IMR-90 (cell line): ENCODE results near the gene GIT1. TPM values are rescaled to one million over a fixed set of nuclear protein-coding genes. Genes with fewer than 3 reads are reported as not detected.

Experiments used
- ATAC-seq: fragments of 200-7000 bp; cut with Tn5 transposase; 2 replicates; pipeline ENCODE4 v1.9.1; 2020; ENCODE audit warnings: low read depth, mild to moderate bottlenecking, moderate library complexity
- BruUV-seq: library from RNA; stranded (reverse); fragments of 400-500 nt; replicated peaks from 2 replicates; lab custom pipeline; 2021; lab: Mats Ljungman, UMichigan
- CTCF ChIA-PET: fragments of 300-600 bp; formaldehyde crosslinking; extraction: SDS; loops from one replicate; lab custom pipeline; 2021; ENCODE audit warnings: antibody characterized with exemption; lab: Yijun Ruan, JAX
- POLR2A ChIA-PET: fragments of 300-600 bp; sonication (Branson Sonifier 250); formaldehyde crosslinking; loops from one replicate; lab custom pipeline; 2022; ENCODE audit warnings: antibody characterized with exemption; ENCODE audit not compliant: unreplicated experiment; lab: Charles Lee
- DNase-seq: peaks from one replicate; pipeline ENCODE4 v3.0.0; 2013
- H2AFZ ChIP-seq: replicated peaks from 2 replicates; pipeline ENCODE3; 2013; ENCODE audit warnings: low read length, mild to moderate bottlenecking; ENCODE audit not compliant: poor library complexity
- H2AK5ac ChIP-seq: 2 replicates; pipeline ENCODE4 v1.6.1; 2013; ENCODE audit warnings: low read depth, low read length, inconsistent platforms
- H2AK9ac ChIP-seq: replicated peaks from 2 replicates; pipeline ENCODE3; 2013; ENCODE audit warnings: mild to moderate bottlenecking, low read depth, low read length, moderate library complexity; ENCODE audit not compliant: poor library complexity
- H2BK120ac ChIP-seq: 2 replicates; pipeline ENCODE4 v1.6.1; 2013; ENCODE audit warnings: low read depth, low read length, inconsistent platforms
- H2BK15ac ChIP-seq: 3 replicates; pipeline ENCODE4 v1.6.1; 2013; ENCODE audit warnings: low read depth, low read length, inconsistent platforms
- H2BK20ac ChIP-seq: 2 replicates; pipeline ENCODE4 v1.6.1; 2013; ENCODE audit warnings: low read depth, mild to moderate bottlenecking, inconsistent platforms, low read length, moderate library complexity
- H2BK5ac ChIP-seq: 2 replicates; pipeline ENCODE4 v1.6.1; 2013; ENCODE audit warnings: mild to moderate bottlenecking, low read depth, low read length, inconsistent platforms; ENCODE audit not compliant: poor library complexity, severe bottlenecking
- H3K14ac ChIP-seq: replicated peaks from 2 replicates; pipeline ENCODE4 v1.6.1; 2013; ENCODE audit warnings: low read depth, low read length, inconsistent platforms
- H3K18ac ChIP-seq: 2 replicates; pipeline ENCODE4 v1.6.1; 2013; ENCODE audit warnings: low read depth, low read length, control low read depth
- H3K23ac ChIP-seq: 2 replicates; pipeline ENCODE4 v1.6.1; 2013; ENCODE audit warnings: low read depth, low read length, inconsistent platforms
- H3K27ac ChIP-seq: 2 replicates; pipeline ENCODE4 v1.5.1; 2013; ENCODE audit warnings: mild to moderate bottlenecking, control low read depth, low read length; ENCODE audit not compliant: insufficient read depth
- H3K27me3 ChIP-seq: 2 replicates; pipeline ENCODE4 v1.6.1; 2013; ENCODE audit warnings: low read length; ENCODE audit not compliant: control insufficient read depth, insufficient read depth
- H3K36me3 ChIP-seq: 2 replicates; pipeline ENCODE4 v1.6.1; 2013; ENCODE audit warnings: low read length, mixed read lengths; ENCODE audit not compliant: control insufficient read depth, insufficient read depth
- H3K4ac ChIP-seq: 2 replicates; pipeline ENCODE4 v1.6.1; 2013; ENCODE audit warnings: low read depth, low read length, inconsistent platforms
- H3K4me1 ChIP-seq: 2 replicates; pipeline ENCODE4 v1.6.1; 2013; ENCODE audit warnings: low read length, mixed read lengths; ENCODE audit not compliant: control insufficient read depth, insufficient read depth
- H3K4me2 ChIP-seq: 2 replicates; pipeline ENCODE4 v1.6.1; 2013; ENCODE audit warnings: low read depth, mild to moderate bottlenecking, control low read depth, low read length, moderate library complexity
- H3K4me3 ChIP-seq: 2 replicates; pipeline ENCODE4 v1.5.1; 2013; ENCODE audit warnings: low read depth, mild to moderate bottlenecking, control low read depth, low read length, moderate library complexity; ENCODE audit not compliant: insufficient read depth
- H3K56ac ChIP-seq: 2 replicates; pipeline ENCODE4 v1.6.1; 2013; ENCODE audit warnings: low read length, inconsistent platforms; ENCODE audit not compliant: insufficient read depth; ENCODE audit errors: extremely low read depth
- H3K79me1 ChIP-seq, 2 experiments: 2 replicates each; pipeline ENCODE4 v1.6.1; 2013; ENCODE audit warnings: low read length in 2 of 2, inconsistent platforms in 1 of 2, low read depth in 1 of 2
- H3K9ac ChIP-seq: 2 replicates; pipeline ENCODE4 v1.6.1; 2013; ENCODE audit warnings: low read depth, low read length, control low read depth
- H3K9me1 ChIP-seq: 2 replicates; pipeline ENCODE4 v1.6.1; 2013; ENCODE audit warnings: low read length, inconsistent platforms; ENCODE audit not compliant: insufficient read depth
- H3K9me3 ChIP-seq: 2 replicates; pipeline ENCODE4 v1.6.1; 2013; ENCODE audit warnings: low read length; ENCODE audit not compliant: control insufficient read depth, insufficient read depth
- H4K20me1 ChIP-seq: 2 replicates; pipeline ENCODE4 v1.6.1; 2013; ENCODE audit warnings: low read length, inconsistent platforms; ENCODE audit not compliant: insufficient read depth
- H4K5ac ChIP-seq: 2 replicates; pipeline ENCODE4 v1.6.1; 2013; ENCODE audit warnings: mild to moderate bottlenecking, low read depth, low read length, control low read depth
- H4K8ac ChIP-seq, 2 experiments: 2 replicates each; pipeline ENCODE4 v1.6.1; 2013; ENCODE audit warnings: low read depth in 2 of 2, low read length in 2 of 2, control low read depth in 1 of 2, inconsistent platforms in 1 of 2
- H4K91ac ChIP-seq: 2 replicates; pipeline ENCODE4 v1.6.1; 2013; ENCODE audit warnings: low read depth, low read length, inconsistent platforms; ENCODE audit not compliant: insufficient read depth
- BHLHE40 ChIP-seq: fragments of 150-350 bp; IDR thresholded peaks from 2 replicates; pipeline ENCODE4 v1.6.1; 2016; ENCODE audit warnings: mild to moderate bottlenecking, low read depth, low read length
- FOS ChIP-seq: fragments of 150-350 bp; IDR thresholded peaks from 2 replicates; pipeline ENCODE4 v1.6.1; 2016; ENCODE audit warnings: low read depth, low read length
- MAFK ChIP-seq: IDR thresholded peaks from 2 replicates; pipeline ENCODE4 v1.6.1; 2012; ENCODE audit warnings: low read depth, low read length, improper control_type of control experiment
- MAZ ChIP-seq: IDR thresholded peaks from 2 replicates; pipeline ENCODE4 v1.6.1; 2012; ENCODE audit warnings: low read depth, mild to moderate bottlenecking, low read length, improper control_type of control experiment, moderate library complexity, borderline replicate concordance
- MXI1 ChIP-seq: IDR thresholded peaks from 2 replicates; pipeline ENCODE4 v1.6.1; 2012; ENCODE audit warnings: low read depth, mild to moderate bottlenecking, low read length, moderate library complexity, borderline replicate concordance
- NFE2L2 ChIP-seq: fragments of 150-350 bp; IDR thresholded peaks from 2 replicates; pipeline ENCODE4 v1.6.1; 2016; ENCODE audit warnings: low read depth, mild to moderate bottlenecking, low read length
- POLR2A ChIP-seq: IDR thresholded peaks from 2 replicates; pipeline ENCODE4 v1.6.1; 2012; ENCODE audit warnings: mild to moderate bottlenecking, low read depth, low read length
- WGBS, 2 experiments: methylation state at CpG; one replicate each; pipeline versions ENCODE4 v1.1.5 to v1.1.7; 2013; ENCODE audit warnings: missing lambda C conversion rate in 2 of 2; ENCODE audit not compliant: insufficient read length in 1 of 2; ENCODE audit errors: extremely low coverage in 2 of 2; 5-methylcytosine and 5-hydroxymethylcytosine counted together
- dilution Hi-C: fragments of 300-500 bp; cut with HindIII; formaldehyde crosslinking; loops from one replicate; pipeline ENCODE4 v1.14.3; 2018; ENCODE audit warnings: low sequenced_read_pairs; ENCODE audit not compliant: unreplicated experiment
- in situ Hi-C: fragments of 300-500 bp; cut with MboI; formaldehyde crosslinking; loops from 3 replicates; pipeline ENCODE4 v1.14.3; 2019; ENCODE audit warnings: low sequenced_read_pairs, inconsistent platforms, mixed read lengths
- intact Hi-C: fragments of 100-400 bp; cut with micrococcal nuclease; formaldehyde crosslinking; loops from 2 replicates; pipeline ENCODE4 v1.10.0; 2022
- polyA plus RNA-seq, 3 experiments: library from polyadenylated mRNA; depleted of rRNA; stranded (reverse); fragments of >200 nt; gene quantifications; 2 replicates each; pipeline ENCODE4 v1.2.3, GENCODE V29; 2012; ENCODE audit warnings: low replicate concordance in 1 of 3
- total RNA-seq: library from RNA; depleted of rRNA; stranded (reverse); fragments of >200 nt; gene quantifications from 2 replicates; pipeline ENCODE4 v1.2.3, GENCODE V29; 2012
- TF ChIP-seq, protein P1 (sequence below): fragments of 150-350 bp; IDR thresholded peaks from 2 replicates; pipeline ENCODE4 v1.6.1; 2017; ENCODE audit warnings: mild to moderate bottlenecking, antibody characterized with exemption, low read length, low read depth
- TF ChIP-seq, protein P2 (sequence below): conservative IDR thresholded peaks from 2 replicates; pipeline ENCODE4 v1.5.1; 2012; ENCODE audit warnings: mild to moderate bottlenecking, low read depth, low read length, improper control_type of control experiment

GIT1 gene
- total and polyA plus RNA-seq, 2 of the 4 experiments (the other 2 are of a cell fraction): 14.2 to 34.2 TPM

DNA sequence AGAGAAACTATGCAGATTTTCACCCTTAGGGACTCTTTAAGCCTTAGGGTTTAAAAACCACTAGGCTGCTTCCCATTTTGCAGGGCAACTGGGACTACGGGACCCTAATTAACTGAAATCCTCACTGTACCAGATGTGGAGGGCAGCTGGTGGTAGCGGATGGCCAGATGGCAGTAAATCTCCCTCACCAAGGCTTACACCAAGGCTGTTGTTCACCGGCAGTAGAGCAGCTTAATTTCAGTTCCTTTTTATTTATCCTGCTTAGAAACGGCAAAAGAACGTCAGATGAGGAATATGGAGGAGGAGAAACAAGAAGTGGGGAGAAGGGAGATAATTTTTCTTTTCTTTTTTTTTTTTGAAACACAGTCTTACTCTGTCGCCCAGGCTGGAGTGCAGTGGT, 29.1 kb downstream of the GIT1 start (continued):
- TF ChIP-seq, protein P1, sequence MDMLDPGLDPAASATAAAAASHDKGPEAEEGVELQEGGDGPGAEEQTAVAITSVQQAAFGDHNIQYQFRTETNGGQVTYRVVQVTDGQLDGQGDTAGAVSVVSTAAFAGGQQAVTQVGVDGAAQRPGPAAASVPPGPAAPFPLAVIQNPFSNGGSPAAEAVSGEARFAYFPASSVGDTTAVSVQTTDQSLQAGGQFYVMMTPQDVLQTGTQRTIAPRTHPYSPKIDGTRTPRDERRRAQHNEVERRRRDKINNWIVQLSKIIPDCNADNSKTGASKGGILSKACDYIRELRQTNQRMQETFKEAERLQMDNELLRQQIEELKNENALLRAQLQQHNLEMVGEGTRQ: no peak
- TF ChIP-seq MAFK (no peak), POLR2A (no peak), FOS (no peak), MXI1 (no peak), BHLHE40 (no peak)

- ChIA-PET POLR2A (no interaction called here), CTCF (no interaction called here)
- whole genome bisulfite sequencing, 2 experiments: no CpG with 5 or more reads among the region's 2 CpGs
- Histone ChIP-seq H2BK20ac (no peak overlapping the region), H3K9me3 (no peaks in the 10 kb centered on the region), H3K36me3 (peaks cover 7% of the 10 kb centered on the region; the same call in 1 of the 2 replicates), H3K4me3 (no peak overlapping the region), H2BK15ac (no peak overlapping the region), H3K4ac (no peak overlapping the region), H2AFZ (no peak overlapping the region), H3K79me1 (no peaks in the 10 kb centered on the region), H4K91ac (no peak overlapping the region), H4K8ac (no peak overlapping the region), H4K20me1 (no peaks in the 10 kb centered on the region), H3K4me2 (no peak overlapping the region), H3K9ac (no peak overlapping the region), H2BK5ac (no peak overlapping the region), H3K27me3 (no peaks in the 10 kb centered on the region), H2AK9ac (no peak overlapping the region), H3K23ac (no peak overlapping the region), H3K56ac (no peak overlapping the region), H2BK120ac (no peak overlapping the region), H3K14ac (no peak overlapping the region), H3K4me1 (peaks cover 1% of the 10 kb centered on the region), H2AK5ac (no peak overlapping the region), H4K5ac (no peak overlapping the region), H3K27ac (no peak overlapping the region), H3K9me1 (0 out of 2 replicates have a peak, but pooled peaks cover 2% of the 10 kb centered on the region), H3K18ac (no peak overlapping the region)
- ATAC-seq (no peak), DNase-seq (no peak)
- in situ Hi-C loops (no loop called here), intact Hi-C loops (loop anchor here (10.0 kb wide), 1 partner anchor 415 kb away; no protein-coding TSS in a partner anchor), dilution Hi-C loops (no loop called here)
- no TSS peak for BruUV-seq
- TF ChIP-seq MAZ (no peak), NFE2L2 (no peak), FOS (no peak), BHLHE40 (no peak), MXI1 (no peak), MAFK (no peak)
- TF ChIP-seq, protein P2, sequence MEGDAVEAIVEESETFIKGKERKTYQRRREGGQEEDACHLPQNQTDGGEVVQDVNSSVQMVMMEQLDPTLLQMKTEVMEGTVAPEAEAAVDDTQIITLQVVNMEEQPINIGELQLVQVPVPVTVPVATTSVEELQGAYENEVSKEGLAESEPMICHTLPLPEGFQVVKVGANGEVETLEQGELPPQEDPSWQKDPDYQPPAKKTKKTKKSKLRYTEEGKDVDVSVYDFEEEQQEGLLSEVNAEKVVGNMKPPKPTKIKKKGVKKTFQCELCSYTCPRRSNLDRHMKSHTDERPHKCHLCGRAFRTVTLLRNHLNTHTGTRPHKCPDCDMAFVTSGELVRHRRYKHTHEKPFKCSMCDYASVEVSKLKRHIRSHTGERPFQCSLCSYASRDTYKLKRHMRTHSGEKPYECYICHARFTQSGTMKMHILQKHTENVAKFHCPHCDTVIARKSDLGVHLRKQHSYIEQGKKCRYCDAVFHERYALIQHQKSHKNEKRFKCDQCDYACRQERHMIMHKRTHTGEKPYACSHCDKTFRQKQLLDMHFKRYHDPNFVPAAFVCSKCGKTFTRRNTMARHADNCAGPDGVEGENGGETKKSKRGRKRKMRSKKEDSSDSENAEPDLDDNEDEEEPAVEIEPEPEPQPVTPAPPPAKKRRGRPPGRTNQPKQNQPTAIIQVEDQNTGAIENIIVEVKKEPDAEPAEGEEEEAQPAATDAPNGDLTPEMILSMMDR: no peak
Measured at GRCh38 chr17:29559640-29560039, 29.8 kb downstream of the GIT1 start.
